H1 (cell line): ENCODE measurements around the gene GRAMD2A. TPM values are rescaled to one million over a fixed set of nuclear protein-coding genes. Genes with fewer than 3 reads are reported as not detected.

ENCODE experiments used
- CTCF ChIA-PET: fragments of 300-600 bp; sonication (Branson Sonifier 250); formaldehyde crosslinking; loops from one replicate; lab custom pipeline; 2021; ENCODE audit not compliant: partially characterized antibody; lab: Charles Lee
- POLR2A ChIA-PET: fragments of 300-600 bp; sonication (Branson Sonifier 250); formaldehyde crosslinking; loops from one replicate; lab custom pipeline; 2021; ENCODE audit warnings: inconsistent platforms; ENCODE audit not compliant: partially characterized antibody; lab: Charles Lee
- DNase-seq, 2 experiments: peaks; one replicate each; pipeline versions ENCODE4 v3.0.0 to v3.0.0-alpha.2; 2010 to 2022; ENCODE audit warnings: low spot score in 2 of 2, low read depth in 1 of 2, mixed read lengths in 1 of 2
- FAIRE-seq: peaks from 2 replicates; lab custom pipeline; 2011; peaks lifted over from hg19 to GRCh38; lab: Jason Lieb, UNC
- H2AFZ ChIP-seq: 2 replicates; pipeline ENCODE4 v1.8.1; 2012; ENCODE audit warnings: low read length, inconsistent platforms
- H2AK5ac ChIP-seq: 2 replicates; pipeline ENCODE4 v1.6.1; 2013; ENCODE audit warnings: low read depth, low read length
- H2BK120ac ChIP-seq: replicated peaks from 2 replicates; pipeline ENCODE3; 2013; ENCODE audit warnings: low read depth, low read length, inconsistent platforms
- H2BK12ac ChIP-seq: 2 replicates; pipeline ENCODE4 v1.6.1; 2013; ENCODE audit warnings: low read depth, low read length
- H2BK15ac ChIP-seq: 2 replicates; pipeline ENCODE4 v1.6.1; 2013; ENCODE audit warnings: low read length
- H2BK20ac ChIP-seq: 2 replicates; pipeline ENCODE4 v1.6.1; 2013; ENCODE audit warnings: low read length
- H2BK5ac ChIP-seq: 2 replicates; pipeline ENCODE4 v1.6.1; 2013; ENCODE audit warnings: low read depth, low read length
- H3K14ac ChIP-seq: 2 replicates; pipeline ENCODE4 v1.6.1; 2013; ENCODE audit warnings: inconsistent platforms; ENCODE audit not compliant: insufficient read length
- H3K18ac ChIP-seq: 2 replicates; pipeline ENCODE4 v1.6.1; 2013; ENCODE audit warnings: low read length; ENCODE audit errors: extremely low read depth
- H3K23ac ChIP-seq: 2 replicates; pipeline ENCODE4 v1.6.1; 2013; ENCODE audit warnings: inconsistent platforms; ENCODE audit not compliant: insufficient read length
- H3K23me2 ChIP-seq: 2 replicates; pipeline ENCODE4 v1.6.1; 2013; ENCODE audit warnings: low read depth, low read length
- H3K27ac ChIP-seq: 2 replicates; pipeline ENCODE4 v1.6.1; 2011; ENCODE audit warnings: low read depth, low read length, inconsistent platforms
- H3K27me3 ChIP-seq, 4 experiments: replicated peaks in 1 of 4; 1 replicate in 1 of 4; 2 replicates in 3 of 4; pipeline versions ENCODE4 v1.6.1 to v1.8.1; 2011 to 2013; ENCODE audit warnings: low read length in 3 of 4, mild to moderate bottlenecking in 3 of 4, inconsistent platforms in 2 of 4, mixed read lengths in 2 of 4, moderate library complexity in 1 of 4; ENCODE audit not compliant: control insufficient read depth in 3 of 4, insufficient read depth in 3 of 4; ENCODE audit errors: extremely low read depth in 1 of 4
- H3K36me3 ChIP-seq, 4 experiments: 2 replicates each; pipeline versions ENCODE4 v1.6.1 to v1.8.1; 2011 to 2013; ENCODE audit warnings: mild to moderate bottlenecking in 4 of 4, low read length in 3 of 4, moderate library complexity in 2 of 4, control low read depth in 1 of 4, inconsistent platforms in 1 of 4; ENCODE audit not compliant: insufficient read depth in 4 of 4, control insufficient read depth in 2 of 4
- H3K4ac ChIP-seq: replicated peaks from 2 replicates; pipeline ENCODE3; 2013; ENCODE audit warnings: low read length, low read depth, mixed read lengths, inconsistent platforms; ENCODE audit not compliant: insufficient read length
- H3K4me1 ChIP-seq, 4 experiments: replicated peaks in 1 of 4; 1 replicate in 1 of 4; 2 replicates in 3 of 4; pipeline versions ENCODE4 v1.6.1 to v1.8.1; 2011 to 2013; ENCODE audit warnings: low read length in 3 of 4, inconsistent platforms in 2 of 4, mixed read lengths in 1 of 4; ENCODE audit not compliant: insufficient read depth in 4 of 4, control insufficient read depth in 3 of 4
- H3K4me2 ChIP-seq, 2 experiments: 2 replicates each; pipeline versions ENCODE4 v1.6.1 to v1.8.1; 2011 to 2013; ENCODE audit warnings: low read depth in 2 of 2, low read length in 2 of 2, control low read depth in 1 of 2, inconsistent platforms in 1 of 2, mild to moderate bottlenecking in 1 of 2; ENCODE audit not compliant: insufficient read depth in 1 of 2
- H3K4me3 ChIP-seq, 4 experiments: fragments of 200-600, 300-600 bp in 1 of 4; sonication (generic), shearing (Covaris generic), sonication (Bioruptor Twin) in 1 of 4; 2 replicates each; pipeline versions ENCODE4 v1.5.1 to v1.8.1; 2011 to 2016; ENCODE audit warnings: low read length in 4 of 4, low read depth in 3 of 4, control low read depth in 2 of 4, inconsistent platforms in 2 of 4, mild to moderate bottlenecking in 2 of 4, mixed read lengths in 1 of 4, moderate library complexity in 1 of 4; ENCODE audit not compliant: insufficient read depth in 2 of 4; ENCODE audit errors: extremely low read depth in 1 of 4
- H3K56ac ChIP-seq: replicated peaks from 2 replicates; pipeline ENCODE3; 2013; ENCODE audit warnings: low read depth, mild to moderate bottlenecking, mixed read lengths, low read length, inconsistent platforms; ENCODE audit not compliant: insufficient read length
- H3K79me1 ChIP-seq: 2 replicates; pipeline ENCODE4 v1.6.1; 2013; ENCODE audit warnings: low read depth, low read length, control low read depth
- H3K79me2 ChIP-seq, 2 experiments: 2 replicates each; pipeline versions ENCODE4 v1.6.1 to v1.8.1; 2012 to 2013; ENCODE audit warnings: low read length in 2 of 2, mild to moderate bottlenecking in 2 of 2, inconsistent platforms in 1 of 2; ENCODE audit not compliant: insufficient read depth in 2 of 2, control insufficient read depth in 1 of 2
- H3K9ac ChIP-seq, 4 experiments: replicated peaks in 1 of 4; 1 replicate in 1 of 4; 2 replicates in 3 of 4; pipeline versions ENCODE4 v1.6.1 to v1.8.1; 2011 to 2013; ENCODE audit warnings: low read depth in 3 of 4, low read length in 3 of 4, control low read depth in 2 of 4, mild to moderate bottlenecking in 2 of 4, moderate library complexity in 2 of 4, inconsistent platforms in 1 of 4; ENCODE audit errors: extremely low read depth in 1 of 4
- H3K9me3 ChIP-seq, 2 experiments: 2 replicates each; pipeline versions ENCODE4 v1.6.1 to v1.8.1; 2012 to 2013; ENCODE audit warnings: mild to moderate bottlenecking in 2 of 2, moderate library complexity in 2 of 2, control low read depth in 1 of 2, inconsistent platforms in 1 of 2, low read depth in 1 of 2, low read length in 1 of 2, mixed read lengths in 1 of 2; ENCODE audit not compliant: insufficient read depth in 2 of 2
- H4K20me1 ChIP-seq, 2 experiments: replicated peaks in 1 of 2; 2 replicates each; pipeline versions ENCODE3 to v1.8.1; 2011 to 2013; ENCODE audit warnings: inconsistent platforms in 2 of 2, low read length in 2 of 2, mild to moderate bottlenecking in 1 of 2; ENCODE audit not compliant: insufficient read depth in 2 of 2, control insufficient read depth in 1 of 2
- H4K5ac ChIP-seq: 2 replicates; pipeline ENCODE4 v1.6.1; 2013; ENCODE audit warnings: low read length, low read depth, mixed read lengths, inconsistent platforms; ENCODE audit not compliant: insufficient read length
- H4K8ac ChIP-seq: 2 replicates; pipeline ENCODE4 v1.8.0; 2013; ENCODE audit warnings: mild to moderate bottlenecking, moderate library complexity, low read length, inconsistent platforms; ENCODE audit not compliant: insufficient read depth; ENCODE audit errors: extremely low read depth
- H4K91ac ChIP-seq: replicated peaks from 2 replicates; pipeline ENCODE3; 2013; ENCODE audit warnings: low read length, mixed read lengths, inconsistent platforms; ENCODE audit not compliant: insufficient read length
- CBX8 ChIP-seq: fragments of 300-800, 300-1000 bp; sonication (generic); IDR thresholded peaks from 2 replicates; pipeline ENCODE4 v1.7.1; 2016; ENCODE audit warnings: low read depth, low read length, borderline replicate concordance
- CEBPB ChIP-seq: IDR thresholded peaks from 2 replicates; pipeline ENCODE4 v1.6.1; 2012; ENCODE audit warnings: low read depth, low read length
- E2F6 ChIP-seq: IDR thresholded peaks from 2 replicates; pipeline ENCODE4 v1.6.1; 2012; ENCODE audit warnings: inconsistent platforms
- EGR1 ChIP-seq: IDR thresholded peaks from 2 replicates; pipeline ENCODE4 v1.6.1; 2011; ENCODE audit warnings: low read depth, low read length, borderline replicate concordance
- HDAC6 ChIP-seq: IDR thresholded peaks from one replicate; pipeline ENCODE4 v1.7.1; 2012; ENCODE audit warnings: low read depth, mild to moderate bottlenecking, inconsistent platforms, low read length, moderate library complexity
- NANOG ChIP-seq: IDR thresholded peaks from 2 replicates; pipeline ENCODE4 v1.6.1; 2011; ENCODE audit warnings: low read length, low read depth, mild to moderate bottlenecking, inconsistent platforms; ENCODE audit not compliant: insufficient read depth, poor library complexity, severe bottlenecking
- WGBS, 2 experiments: shearing (Covaris generic) in 1 of 2; methylation state at CpG; one replicate each; pipeline versions ENCODE4 v1.1.6 to v1.1.7; 2013 to 2015; ENCODE audit warnings: low lambda C conversion rate in 2 of 2, mixed read lengths in 2 of 2, inconsistent platforms in 1 of 2, low coverage in 1 of 2, missing lambda C conversion rate in 1 of 2; ENCODE audit not compliant: insufficient replicate concordance in 2 of 2, insufficient coverage in 1 of 2, insufficient read length in 1 of 2; ENCODE audit errors: extremely low coverage in 1 of 2, missing lambda C conversion rate in 1 of 2; 5-methylcytosine and 5-hydroxymethylcytosine counted together
- polyA plus RNA-seq, 7 experiments: library from polyadenylated mRNA; depleted of rRNA in 3 of 7; stranded (reverse) in 5 of 7; unstranded in 2 of 7; fragments of >200 nt in 5 of 7; fragments of 200-250 nt in 2 of 7; gene quantifications; 1 replicate in 5 of 7; 2 replicates in 1 of 7; 4 replicates in 1 of 7; pipeline versions ENCODE4 v1.2.1 to v1.2.3, GENCODE V29; 2011 to 2013; ENCODE audit warnings: missing spikeins in 2 of 7, mixed read lengths in 2 of 7
- total RNA-seq: library from RNA; stranded (reverse); fragmentation: NEBNext Ultra II Directional; extraction: Animal tissue kit (Norgen Biotek cat#: 25700); gene quantifications from 2 replicates; pipeline ENCODE4 v1.2.1, GENCODE V29; 2021

The GRAMD2A gene
- total and polyA plus RNA-seq, 2 of the 8 experiments (the other 6 are each of a cell fraction or from before 2014, with no cell fraction given), result 0.57 to 1.5 TPM

DNA sequence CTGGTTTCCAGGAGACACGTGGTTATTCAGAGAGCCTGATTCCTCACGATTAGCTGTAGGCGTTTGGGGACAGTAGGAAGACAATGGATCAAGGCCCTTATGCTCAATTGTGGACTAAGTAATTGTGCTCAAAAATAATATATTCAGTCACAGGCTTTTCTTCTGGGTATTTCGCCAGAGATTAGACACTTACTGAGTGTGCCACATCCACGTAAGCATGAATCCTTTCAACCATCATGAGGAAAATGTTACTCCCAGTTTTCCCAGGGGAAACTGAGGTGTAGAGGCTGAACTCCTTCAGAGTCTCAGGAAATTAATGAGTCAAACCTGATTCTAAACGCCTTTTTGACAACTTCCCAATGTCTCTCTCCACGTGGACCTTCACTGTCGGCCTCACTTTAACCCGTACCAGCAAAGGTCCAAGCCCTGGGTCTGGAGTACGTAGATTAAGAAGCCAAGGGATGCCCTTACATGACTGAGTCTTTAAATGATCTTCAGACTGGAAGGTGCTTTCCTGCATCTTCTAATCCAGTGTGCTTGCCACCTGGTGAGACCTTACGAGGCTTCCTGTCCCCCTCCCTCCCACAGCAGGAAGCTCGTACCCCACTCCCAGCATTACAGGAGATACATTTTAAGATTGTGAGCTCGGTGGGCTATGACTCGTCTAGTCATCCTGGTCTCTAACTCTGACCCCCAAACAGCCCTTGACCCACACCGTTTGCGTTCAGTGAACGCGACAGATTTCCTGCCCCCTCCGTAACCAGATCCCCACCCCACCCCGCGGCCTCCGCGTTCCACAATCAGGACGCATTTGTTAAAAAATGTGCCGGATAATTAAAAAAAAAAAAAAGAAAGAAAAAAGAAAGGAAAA, 31.7 kb upstream of the GRAMD2A start:
- Histone ChIP-seq H3K18ac (no peak overlapping the region; the same call in 1 of the 2 replicates), H2BK20ac (no peak overlapping the region), H3K36me3 (peaks cover 0 to 8% (median 0%) of the 10 kb centered on the region in 4 experiments; a peak in 1 of 8 replicates), H3K9ac (peak overlapping the region; percentile 42 to 83 (median 65); a peak in 6 of 7 replicates), H2BK120ac (no peak overlapping the region), H3K4me1 (peaks cover 6 to 25% (median 19%) of the 10 kb centered on the region in 4 experiments), H3K4ac (no peak overlapping the region), H3K14ac (no peak overlapping the region), H3K9me3 (no peaks in the 10 kb centered on the region), H4K5ac (no peak overlapping the region), H3K27me3 (peaks cover under 1 to 17% (median 10%) of the 10 kb centered on the region in 4 experiments; a peak in 6 of 7 replicates), H3K23ac (no peak overlapping the region), H4K91ac (no peak overlapping the region), H2BK12ac (no peak overlapping the region), H3K79me2 (peaks cover 39 to 61% of the 10 kb centered on the region in 2 experiments), H2AK5ac (no peak overlapping the region), H3K4me3 (peak overlapping the region; percentile 67 to 99 (median 92)), H3K23me2 (peaks cover 12% of the 10 kb centered on the region), H2BK15ac (no peak overlapping the region), H2BK5ac (no peak overlapping the region), H2AFZ (no peak overlapping the region), H4K20me1 (peaks cover 33 to 35% of the 10 kb centered on the region in 2 experiments), H3K79me1 (peaks cover 9% of the 10 kb centered on the region), H3K56ac (no peak overlapping the region), H3K27ac (no peak overlapping the region), H4K8ac (no peak overlapping the region), H3K4me2 (peak overlapping the region; percentile 97 to 99)
- ChIA-PET POLR2A (interaction anchor here (1.0 to 4.8 kb wide), 12 partner anchors 8 to 127 kb away, joined by 3 to 66 read pairs (median 5); partner anchors contain the start of genes CELF6 and GRAMD2A), CTCF (interaction anchor here (1.7 to 3.3 kb wide), 2 partner anchors 8 to 23 kb away, joined by 3 to 29 read pairs; no protein-coding TSS in a partner anchor)
- FAIRE-seq (no peak), DNase-seq (no peak)
- WGBS, 2 experiments, result 28% methylated on average over 24 of the region's 25 CpGs; no CpG with 5 or more reads in 1 of the 2 experiments
- TF ChIP-seq CBX8, result no peak
- TF ChIP-seq CEBPB, result no peak
- TF ChIP-seq E2F6, result no peak
- TF ChIP-seq NANOG, result no peak
- TF ChIP-seq EGR1, result no peak
- no peak for TF ChIP-seq HDAC6
